Suppressor macrophage treated with lipopolysaccharide for 4 hours (primary cell): ENCODE data around the gene GARS1.
"Not testable (repeated sequence)": the region's sequence is repeated elsewhere in the genome, so short reads cannot be mapped to it uniquely, and the experiment has no call there.

Source experiments
- DNase-seq: peaks from one replicate; pipeline ENCODE4 v3.0.0-alpha.2; 2020

GARS1 gene

DNA sequence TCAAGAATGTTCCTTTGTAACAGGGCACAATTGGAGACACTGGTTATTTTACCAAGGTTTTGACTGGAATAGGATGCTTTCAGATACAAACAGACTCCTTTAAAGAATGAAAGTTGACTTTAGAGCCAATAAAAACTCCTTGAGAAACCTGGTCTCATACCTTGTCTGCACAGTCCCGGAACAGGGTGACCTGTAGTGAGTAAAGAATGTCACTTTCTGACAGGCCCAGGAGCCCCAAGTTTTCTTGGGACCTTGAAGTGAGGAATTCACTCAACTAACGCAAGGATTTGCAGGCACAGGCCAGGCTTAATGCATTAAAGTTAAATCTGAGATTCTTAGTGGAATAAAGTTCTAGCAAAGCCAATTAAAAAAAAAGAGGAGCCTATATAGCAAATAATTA lies 11.5 kb upstream of the GARS1 start:
- no peak for DNase-seq

DNA sequence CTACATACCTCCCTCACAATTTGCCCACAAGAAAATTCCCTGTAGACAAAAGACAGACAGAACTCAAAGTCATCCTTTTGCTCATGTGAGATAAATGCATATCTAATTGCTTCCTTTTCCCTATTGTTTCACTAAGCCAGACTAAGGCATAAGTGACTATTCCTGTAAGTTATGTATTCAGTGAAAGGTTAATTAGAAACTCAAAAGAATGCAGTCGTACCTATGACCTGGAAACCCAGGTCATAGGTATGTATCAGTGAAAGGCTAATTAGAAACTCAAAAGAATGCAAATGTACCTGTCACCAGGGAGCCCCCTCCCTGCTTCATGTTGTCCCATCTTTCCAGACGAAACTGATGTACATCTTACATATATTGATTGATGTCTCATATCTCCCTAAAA lies 10.3 kb upstream of the GARS1 start:
- no peak for DNase-seq

DNA sequence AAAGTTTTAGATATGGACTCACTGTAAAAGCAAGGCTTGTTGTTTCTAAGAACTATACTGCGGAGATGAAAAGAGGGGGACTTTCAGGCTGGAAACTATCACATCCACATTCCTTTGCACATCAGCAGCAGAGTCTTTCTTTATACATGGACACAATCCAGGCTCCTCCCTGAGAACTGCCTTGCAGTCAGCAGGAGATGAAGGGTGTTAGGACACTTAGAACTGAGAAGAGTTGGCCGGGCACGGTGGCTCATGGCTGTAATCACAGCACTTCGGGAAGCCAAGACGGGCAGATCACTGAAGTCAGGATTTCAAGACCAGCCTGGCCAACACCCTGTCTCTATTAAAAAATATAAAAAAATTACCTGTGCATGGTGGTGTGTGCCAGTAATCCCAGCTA lies 9.7 kb upstream of the GARS1 start:
- no peak for DNase-seq

DNA sequence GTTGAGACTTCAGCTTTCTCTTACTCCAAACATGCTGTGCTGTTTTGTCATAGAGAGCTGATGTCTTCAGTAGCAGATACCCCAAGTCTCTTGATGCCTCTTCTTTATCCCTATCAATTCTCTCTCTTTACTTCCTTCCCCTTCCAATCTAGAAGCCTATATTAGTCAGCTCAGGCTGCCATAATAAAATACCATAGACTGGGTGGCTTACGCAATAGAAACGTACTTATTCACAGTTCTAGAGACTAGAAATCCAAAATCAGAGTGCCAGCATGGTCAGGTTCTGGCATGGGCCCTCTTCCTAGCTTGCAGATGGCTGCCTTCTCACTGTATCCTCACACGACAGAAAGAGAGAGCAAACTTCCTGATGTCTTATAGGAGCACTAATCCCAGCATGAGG lies 9.0 kb upstream of the GARS1 start:
- DNase-seq: peak; percentile 35

DNA sequence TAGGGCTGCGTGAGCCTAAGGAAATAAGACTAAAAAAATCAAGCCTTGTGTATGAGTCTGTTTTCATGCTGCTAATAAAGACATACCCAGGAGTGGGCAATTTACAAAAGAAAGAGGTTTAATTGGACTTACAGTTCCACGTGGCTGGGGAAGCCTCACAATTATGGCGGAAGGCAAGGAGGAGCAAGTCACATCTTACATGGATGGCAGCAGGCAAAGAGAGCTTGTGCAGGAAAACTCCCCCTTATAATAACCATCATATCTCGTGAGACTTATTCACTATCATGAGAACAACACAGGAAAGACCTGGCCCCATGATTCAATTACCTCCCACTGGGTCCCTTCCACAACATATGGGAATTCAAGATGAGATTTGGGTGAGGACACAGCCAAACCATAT lies 7.1 kb upstream of the GARS1 start:
- DNase-seq: not testable (repeated sequence)

DNA sequence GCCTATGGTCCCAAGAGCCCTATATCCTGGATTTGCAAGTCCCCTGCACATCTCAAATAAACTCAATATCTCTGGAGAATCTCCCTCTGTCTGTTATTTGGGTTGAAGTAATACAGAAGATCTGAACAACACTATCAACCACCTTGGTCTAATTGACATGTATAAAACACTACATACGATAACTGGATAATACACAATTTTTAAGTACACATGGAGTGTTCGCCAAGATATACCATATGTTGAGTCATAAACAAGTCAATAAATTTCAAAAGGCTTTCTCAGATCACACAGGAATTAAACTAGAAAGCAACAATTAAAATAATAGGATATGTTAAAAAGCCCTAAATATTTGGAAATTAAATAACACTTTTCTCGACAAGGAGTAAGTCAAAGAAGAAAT lies 5.6 kb upstream of the GARS1 start:
- DNase-seq: no peak

DNA sequence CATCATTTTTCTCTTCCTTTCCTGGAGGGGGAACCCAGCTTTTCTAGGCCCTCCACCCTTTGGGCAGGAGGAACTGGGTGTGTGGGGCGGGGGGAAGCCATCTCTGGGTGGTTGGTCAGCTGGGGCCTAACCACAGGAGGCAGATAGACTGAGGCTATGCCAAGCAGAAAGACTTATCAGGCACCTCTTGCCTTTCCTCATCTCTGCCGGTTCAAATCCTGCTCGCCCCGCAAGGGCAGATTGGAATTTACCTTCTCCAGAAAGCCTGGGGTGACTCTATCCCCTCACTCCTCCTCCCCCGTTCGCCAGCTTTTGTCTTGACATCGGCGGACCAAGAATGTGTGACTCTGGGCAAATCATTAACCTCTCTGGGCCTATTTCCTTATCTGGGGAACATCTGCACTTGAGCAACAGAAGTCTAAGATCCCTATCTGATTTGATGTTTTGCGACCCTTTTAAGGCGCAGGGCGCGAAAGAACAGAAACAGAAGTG lies 584 bp upstream of the GARS1 start:
- DNase-seq: peak; percentile 52

DNA sequence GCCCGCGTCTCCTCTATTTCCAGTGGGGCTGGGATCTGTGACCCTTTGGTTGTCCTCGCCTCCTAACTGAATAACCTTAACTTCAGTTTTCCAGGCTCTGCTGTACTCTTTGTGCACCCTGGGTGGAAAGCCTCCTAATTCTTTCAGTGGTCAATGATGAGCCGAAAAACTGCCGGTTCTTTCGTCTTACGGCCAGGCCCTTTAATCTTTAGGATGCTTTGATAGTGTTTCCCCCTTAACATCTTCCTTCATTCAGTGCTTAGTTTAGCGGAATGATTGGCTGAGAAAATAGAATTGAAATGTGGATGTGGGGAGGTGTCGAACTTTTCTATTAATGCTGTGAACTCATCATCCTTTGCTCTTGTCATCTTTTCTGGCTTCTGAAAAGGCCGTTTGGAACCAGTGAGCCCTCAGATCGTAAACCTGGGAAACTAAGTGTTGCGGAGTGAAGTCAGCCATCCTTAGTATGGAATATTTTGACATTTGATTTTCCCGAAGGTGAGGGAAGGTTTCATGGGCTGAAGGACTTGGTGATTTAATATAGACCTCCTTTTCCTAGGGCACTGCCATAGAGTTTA lies 847 bp downstream of the GARS1 start:
- no peak for DNase-seq

DNA sequence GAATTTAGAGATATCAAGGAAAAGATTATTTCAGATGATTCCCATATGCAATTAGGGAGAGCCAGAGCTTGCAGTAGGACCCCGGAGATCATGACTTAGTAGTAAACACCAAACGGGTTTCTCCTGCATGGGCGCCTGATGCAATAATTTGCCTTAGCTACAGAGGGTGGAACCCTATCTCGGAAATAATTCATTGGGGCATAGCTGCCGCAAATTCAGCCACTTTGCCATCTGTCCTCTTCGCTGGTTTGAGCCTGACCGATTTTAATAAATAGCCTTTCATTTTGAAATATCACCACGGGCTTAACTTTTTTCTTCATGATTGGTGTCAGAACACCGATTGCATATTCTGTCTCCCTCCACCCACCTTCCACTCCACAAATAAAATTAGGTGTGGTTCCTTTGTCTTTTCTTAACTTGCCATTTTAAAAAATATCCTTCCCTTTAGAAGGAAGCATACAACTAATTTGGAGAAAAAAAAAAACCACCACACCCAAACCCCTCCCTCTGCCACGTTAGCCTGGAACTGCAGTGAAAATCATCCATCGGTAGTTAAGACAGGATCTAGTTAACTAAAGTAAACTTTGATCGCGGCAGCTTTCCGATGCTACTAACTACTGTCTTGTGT lies 1.4 kb downstream of the GARS1 start:
- peak; percentile 41 for DNase-seq

DNA sequence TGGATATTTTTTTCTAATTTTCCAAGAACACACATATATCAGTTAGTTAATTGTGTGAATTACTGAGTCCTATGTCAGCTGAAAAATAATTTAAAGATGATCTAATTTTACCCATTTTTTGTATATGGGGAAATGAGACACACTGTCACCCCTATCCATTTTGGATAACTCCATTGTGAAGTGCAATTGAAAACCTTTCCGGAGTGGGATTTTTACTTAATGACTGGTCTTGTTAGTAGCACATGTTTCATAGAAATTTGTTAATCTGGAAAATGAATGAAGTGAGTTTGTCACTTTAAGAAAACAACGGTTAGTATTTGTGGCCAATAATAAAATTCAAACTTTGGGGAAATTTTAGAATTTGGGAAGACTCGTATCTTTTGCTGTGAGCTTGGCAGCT lies 2.0 kb downstream of the GARS1 start:
- DNase-seq: no peak

DNA sequence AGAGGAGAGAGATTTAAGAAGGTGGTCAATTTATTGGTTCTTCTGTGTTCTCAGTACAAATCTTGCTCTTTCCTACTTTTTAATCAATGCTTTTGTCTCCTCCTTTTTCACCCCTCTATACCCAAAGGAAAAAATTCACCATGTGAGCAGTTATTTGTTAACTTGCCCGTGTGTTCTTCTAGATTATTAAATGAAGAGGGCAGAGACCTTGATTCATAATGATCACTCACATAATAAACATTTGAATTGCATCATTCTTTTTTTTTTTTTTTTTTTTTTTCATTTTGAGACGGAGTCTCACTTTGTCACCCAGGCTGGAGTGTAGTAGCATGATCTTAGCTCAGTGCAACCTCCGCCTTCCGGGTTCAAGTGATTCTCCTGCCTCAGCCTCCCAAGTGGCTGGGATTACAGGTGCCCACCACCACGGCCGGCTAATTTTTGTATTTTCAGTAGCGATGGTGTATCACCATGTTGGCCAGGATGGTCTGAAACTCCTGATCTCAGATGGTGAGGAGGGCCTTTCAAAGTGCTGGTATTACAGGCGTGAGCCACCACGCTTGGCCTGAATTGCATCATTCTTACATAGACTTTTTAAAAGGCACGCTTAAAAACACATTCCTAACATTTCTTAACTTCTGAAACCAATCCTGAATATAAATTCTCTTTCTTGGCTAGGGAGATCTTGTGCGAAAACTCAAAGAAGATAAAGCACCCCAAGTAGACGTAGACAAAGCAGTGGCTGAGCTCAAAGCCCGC lies 3.6 kb downstream of the GARS1 start:
- no peak for DNase-seq

DNA sequence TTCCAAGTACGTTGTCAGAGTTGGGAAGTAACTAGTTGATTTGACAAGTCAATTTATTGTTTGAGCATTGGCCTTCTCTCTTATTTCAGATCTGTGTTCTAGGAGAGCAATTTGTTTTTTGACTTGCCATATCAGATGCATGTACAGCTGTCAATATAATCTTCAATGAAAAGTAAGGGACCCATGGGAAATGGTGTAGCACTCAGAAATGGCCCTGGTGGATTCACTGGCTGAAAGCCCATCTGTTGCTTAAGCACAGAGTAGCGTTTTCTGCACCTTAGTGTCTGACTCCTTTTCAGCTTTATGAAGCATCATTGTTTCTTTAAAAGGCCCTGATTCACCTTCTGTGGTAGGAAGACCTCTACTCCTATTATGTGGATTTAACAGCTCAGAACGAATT lies 10.2 kb downstream of the GARS1 start:
- DNase-seq: no peak

DNA sequence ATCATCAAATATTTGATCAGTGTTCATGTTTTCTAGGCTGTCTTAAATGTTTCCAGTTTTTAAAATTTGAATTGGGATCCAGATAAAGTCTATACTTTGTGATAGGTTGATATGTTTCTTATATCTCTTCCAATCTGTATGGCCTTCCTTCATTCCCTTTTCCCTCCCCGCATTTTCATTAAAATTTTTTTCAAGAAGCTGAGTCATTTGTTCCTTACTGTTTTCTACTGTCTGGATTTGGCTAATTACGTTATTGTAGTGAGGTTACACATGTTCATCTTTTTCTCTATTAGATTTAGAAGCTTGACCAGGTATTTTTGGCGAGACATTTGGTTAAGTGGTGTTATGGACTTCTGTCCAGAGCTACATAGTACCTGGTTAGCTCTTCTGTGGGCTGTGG lies 11.2 kb downstream of the GARS1 start:
- no peak for DNase-seq

DNA sequence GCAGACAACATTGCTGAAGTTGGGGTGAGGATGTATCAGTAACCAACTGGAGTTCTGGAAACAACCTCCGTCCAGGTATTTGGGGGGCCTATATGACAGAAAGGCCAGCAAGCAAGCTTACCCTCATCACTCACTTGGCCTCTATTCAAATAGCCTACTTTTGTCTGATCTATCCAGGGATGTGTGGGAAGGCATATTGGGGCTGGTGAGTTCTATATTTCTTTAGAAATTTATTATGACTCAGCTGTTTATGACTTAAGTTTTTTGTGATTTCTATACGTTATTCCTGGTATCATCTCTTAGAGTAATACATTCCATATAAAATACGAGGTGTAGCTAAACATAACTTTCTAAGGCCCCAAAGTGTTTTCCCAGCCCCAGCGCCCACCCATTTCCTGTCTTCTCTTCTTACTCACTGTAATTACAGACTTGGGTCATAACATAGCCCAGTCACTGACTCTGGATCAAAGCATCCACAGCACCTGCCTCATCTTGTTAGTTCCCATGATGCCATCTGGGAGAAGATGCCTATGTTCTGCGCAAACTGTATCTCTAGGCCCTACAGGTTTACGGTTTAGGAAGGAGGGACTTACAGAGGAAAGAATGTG lies 18.1 kb downstream of the GARS1 start:
- DNase-seq: no peak

DNA sequence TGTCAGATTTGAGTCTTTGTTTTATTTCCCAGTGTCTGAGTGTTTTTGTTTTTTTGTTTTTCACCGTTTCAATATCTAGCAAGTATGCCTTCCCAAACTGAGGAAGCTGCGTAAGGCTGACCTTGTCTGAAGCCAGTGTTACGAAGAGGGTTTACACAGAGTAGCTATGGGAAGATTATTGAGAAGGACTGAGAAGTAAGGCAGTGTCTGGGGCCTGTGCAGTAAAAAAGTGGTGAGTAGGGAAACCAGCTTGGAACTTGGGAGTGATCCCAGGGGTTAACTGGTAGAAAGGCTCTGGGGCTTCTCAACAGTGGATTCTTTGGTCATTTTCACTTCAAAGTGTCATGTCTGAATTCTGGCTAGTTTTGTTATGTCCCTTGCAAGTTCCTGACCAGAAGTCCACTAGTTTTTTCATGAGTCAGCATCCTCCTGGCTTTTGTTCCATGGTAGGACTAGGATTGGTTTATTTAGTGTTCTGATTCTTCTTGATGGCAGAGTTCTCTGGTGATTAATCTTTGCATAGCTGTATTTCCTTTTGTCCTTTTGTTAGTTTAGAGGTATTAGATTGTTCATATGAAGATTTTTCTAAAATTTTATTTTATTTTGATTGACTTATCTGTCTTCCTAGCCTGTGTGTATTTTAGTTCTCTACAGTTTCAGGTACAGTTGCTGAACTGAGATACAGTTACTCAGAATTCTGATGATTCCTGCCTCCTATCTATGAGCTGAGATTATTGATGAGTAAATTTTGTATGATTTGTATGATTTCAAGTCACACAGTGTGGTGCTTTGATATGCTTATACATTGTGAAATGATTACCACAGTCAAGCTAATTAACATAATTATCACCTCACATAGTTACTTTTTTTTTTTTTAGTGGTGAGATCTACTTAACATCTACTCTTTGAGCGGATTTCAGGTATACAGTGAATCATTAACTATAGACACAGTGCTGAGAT lies 19.0 kb downstream of the GARS1 start:
- DNase-seq: no peak

DNA sequence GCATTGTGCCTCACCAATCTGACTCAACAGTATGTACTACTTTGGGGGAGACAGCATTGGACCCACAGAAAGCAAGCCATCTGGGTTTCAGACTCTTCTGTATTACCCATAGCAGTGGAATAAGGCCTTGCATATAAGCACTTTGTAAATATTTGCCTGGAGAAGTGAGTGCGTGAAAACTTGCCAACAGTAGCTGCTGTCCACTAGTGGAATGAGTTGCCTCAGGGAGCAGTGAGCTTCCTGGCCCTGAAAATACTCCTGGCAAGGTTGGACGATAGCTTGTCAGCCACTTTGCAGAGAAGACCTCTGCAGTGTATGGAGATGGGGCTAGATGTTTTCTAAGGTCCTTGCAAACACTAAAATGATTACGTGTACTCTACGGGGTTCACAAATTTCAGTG lies 21.6 kb downstream of the GARS1 start:
- DNase-seq: no peak

DNA sequence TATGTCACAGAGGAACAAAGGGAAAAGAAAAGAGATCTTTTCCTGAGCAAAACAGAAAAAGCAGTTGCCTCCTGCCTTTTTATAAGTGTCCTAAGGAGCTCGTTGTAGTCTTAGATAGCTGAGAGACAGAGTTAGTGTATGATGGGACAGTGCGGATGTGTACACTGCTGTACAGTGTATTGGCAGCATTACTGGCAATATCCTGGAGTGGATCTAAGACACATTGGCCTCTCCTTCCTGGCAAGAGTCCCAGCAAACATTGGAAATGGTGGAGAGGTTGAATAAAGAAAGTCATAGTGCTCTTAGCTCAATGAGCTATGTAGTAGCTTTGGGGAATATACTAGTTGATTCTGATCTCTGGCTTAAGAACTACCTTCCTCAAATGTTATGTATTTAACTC lies 22.7 kb downstream of the GARS1 start:
- no peak for DNase-seq

DNA sequence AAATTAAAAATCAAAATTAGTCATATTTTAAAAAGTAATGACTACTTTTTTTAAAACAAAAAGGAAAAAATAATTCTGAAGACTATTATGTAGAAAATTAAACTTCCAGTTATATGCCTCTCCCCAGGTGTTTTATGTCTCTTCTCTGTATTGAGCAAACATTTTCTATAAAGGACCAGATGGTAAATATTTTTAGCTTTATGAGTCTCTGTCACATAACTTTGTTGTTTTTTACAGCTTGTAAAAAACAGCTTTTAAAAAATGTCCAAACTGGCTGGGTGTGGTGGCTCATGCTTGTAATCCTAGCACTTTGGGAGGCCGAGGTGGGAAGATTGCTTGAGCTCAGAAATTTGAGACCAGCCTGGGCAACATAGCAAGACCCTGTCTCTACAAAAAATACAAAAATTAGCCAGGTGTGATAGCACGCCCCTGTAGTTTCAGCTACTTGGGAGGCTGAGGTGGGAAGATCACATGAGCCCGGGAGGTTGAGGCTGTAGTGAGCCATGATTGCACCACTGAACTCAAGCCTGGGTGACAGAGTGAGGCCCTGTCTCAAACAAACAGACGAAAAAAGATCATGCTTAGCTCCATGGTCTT lies 23.5 kb downstream of the GARS1 start:
- DNase-seq: no peak

DNA sequence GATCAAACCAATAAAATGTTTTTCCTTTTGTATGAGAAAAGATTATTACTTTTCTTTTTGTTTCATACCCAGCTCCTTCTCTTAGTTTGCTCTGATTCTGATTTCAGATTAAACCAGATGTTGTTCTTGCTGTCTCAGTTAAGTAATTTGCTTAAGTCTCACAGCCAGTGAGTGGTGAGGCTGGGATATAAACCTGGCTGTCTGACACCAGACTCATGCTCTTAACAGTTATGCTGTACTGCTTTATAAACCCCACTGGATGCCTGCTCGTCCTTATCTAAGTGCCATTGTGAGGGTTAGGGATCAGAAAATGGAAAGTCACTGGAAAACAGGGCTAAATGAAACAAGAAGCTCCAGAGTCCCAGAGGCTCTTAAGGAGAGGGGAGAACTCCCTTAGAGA lies 24.3 kb downstream of the GARS1 start:
- DNase-seq: no peak

DNA sequence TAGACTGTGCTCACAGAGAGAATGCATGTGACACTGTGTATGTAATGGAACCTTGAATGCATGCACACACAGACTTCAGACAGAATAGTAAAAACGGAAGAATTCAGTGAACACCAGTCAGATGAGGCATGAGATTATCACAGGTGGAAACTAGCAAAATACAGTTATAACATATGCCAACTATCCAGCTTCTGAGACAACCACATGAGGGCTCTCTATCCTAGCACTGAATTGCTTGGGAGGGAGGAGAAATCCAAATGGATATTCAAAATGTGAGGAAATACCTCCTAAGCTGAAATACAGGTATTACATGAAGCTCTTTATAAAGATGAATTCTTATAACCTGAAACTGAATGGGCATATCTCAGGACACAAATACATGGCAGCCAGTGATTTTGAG lies 30.6 kb downstream of the GARS1 start:
- no peak for DNase-seq

DNA sequence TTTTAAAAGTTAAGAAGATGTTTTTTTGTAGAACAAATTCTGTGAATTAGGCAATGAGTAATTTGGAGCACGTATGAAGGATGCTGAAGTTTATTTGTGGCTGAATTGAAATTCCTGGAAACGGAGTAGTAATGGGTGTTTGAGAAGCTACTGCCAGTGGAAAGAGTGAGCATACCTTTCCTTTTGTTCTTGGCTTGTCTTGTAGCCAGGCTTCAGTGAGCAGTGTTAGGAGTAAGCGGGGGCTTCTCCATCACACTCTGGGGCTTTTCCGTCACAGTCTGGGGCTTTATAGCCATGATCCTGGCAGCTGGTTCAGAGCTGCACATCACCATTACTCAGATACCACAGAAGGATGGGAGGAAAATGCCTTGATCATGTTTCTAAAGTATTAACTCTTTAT lies 32.3 kb downstream of the GARS1 start:
- DNase-seq: no peak

DNA sequence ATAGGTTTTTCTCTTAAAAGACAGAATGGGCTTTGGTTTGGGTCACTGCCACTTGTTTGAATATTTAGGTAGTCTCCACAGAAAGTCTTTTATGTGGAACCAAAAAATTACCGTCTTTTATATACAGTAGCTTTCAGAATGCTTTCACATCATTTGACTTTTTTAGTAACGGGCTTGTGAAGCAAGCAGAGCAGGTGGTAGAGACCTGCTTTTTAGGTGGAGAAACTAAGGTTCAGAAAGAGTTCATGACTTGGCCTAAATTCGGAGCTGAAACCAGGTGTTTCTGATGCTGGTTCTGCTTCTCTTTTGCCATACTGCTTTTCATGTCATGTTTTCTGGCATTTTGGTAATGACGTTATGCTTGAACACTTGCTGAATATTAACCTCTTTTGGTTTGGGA lies 36.3 kb downstream of the GARS1 start:
- no peak for DNase-seq
